Ovary (tissue), 3 donors: ENCODE measurements around the gene MYH11.

ENCODE experiments used
- EP300 ChIP-seq: sonication (generic); formaldehyde crosslinking; IDR thresholded peaks from one replicate; pipeline ENCODE4 v1.6.1; 2017; ENCODE audit warnings: antibody characterized with exemption
- POLR2A ChIP-seq: fragments of 450-650 bp; IDR thresholded peaks from one replicate; pipeline ENCODE4 v1.6.1; 2017; ENCODE audit warnings: antibody characterized with exemption, mild to moderate bottlenecking, moderate library complexity
- TF ChIP-seq, protein P1 (sequence below), 3 donors: fragments of 450-650 bp in 2 of 3; fragments of 200-600 bp in 1 of 3; IDR thresholded peaks; one replicate each; pipeline versions ENCODE4 v1.5.1 to v1.8.0; 2016 to 2022; ENCODE audit warnings: antibody characterized with exemption in 3 of 3, mild to moderate bottlenecking in 1 of 3
- donor health status: DM: no; HTN: no; CAD: no.

DNA sequence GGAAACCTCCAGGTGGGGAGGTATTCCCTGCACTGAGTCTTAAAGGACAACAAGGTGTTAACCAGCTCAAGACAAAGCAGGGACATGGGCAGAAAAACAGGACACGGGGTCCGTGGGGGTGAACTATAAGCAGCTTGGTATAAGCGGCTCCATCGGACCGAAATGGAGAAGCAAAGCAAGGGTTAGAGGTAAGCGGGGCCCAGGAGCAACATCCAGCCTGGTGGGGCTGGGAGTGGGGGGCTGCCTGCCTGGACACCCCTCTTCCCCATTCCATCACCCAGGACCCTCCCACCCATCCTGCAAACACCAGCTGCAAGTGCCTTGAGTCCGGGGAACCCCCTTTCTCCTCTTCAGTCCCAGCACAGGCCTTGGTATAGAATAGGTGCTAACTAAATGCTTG is 29.5 kb downstream of the MYH11 start:
- TF ChIP-seq POLR2A: no peak
- TF ChIP-seq, protein P1, sequence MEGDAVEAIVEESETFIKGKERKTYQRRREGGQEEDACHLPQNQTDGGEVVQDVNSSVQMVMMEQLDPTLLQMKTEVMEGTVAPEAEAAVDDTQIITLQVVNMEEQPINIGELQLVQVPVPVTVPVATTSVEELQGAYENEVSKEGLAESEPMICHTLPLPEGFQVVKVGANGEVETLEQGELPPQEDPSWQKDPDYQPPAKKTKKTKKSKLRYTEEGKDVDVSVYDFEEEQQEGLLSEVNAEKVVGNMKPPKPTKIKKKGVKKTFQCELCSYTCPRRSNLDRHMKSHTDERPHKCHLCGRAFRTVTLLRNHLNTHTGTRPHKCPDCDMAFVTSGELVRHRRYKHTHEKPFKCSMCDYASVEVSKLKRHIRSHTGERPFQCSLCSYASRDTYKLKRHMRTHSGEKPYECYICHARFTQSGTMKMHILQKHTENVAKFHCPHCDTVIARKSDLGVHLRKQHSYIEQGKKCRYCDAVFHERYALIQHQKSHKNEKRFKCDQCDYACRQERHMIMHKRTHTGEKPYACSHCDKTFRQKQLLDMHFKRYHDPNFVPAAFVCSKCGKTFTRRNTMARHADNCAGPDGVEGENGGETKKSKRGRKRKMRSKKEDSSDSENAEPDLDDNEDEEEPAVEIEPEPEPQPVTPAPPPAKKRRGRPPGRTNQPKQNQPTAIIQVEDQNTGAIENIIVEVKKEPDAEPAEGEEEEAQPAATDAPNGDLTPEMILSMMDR (IDR thresholded peaks at IDR 0.05): no peak
- TF ChIP-seq EP300: no peak
